GM03348 (cell line): ENCODE measurements around the gene MINDY2.

Experiments used
- DNase-seq: peaks from one replicate; pipeline ENCODE4 v3.0.0; 2012; ENCODE audit warnings: low spot score

The MINDY2 gene

DNA sequence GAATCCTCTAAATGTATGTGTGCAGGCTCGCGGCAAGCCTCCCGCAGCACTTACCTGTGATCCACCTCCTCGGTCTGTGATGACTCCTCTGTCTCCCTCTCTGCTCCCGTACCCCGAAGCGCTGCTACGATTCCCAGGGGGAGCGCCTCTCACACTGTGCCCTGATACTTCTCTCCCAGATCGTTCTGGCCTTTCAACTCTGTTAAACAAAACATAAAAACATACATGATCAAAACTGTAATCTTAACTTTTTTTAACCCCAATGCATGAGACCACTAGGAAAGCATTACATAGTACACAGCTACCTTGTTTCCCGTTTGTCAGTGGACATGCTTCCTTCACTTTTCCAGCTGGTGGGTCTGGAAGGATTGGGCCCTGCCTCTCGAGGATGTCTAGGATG lies 115.8 kb downstream of the MINDY2 start:
- DNase-seq, result no peak

- DNase-seq, result no peak
Observed at GRCh38 chr15:58889363-58889762, 118.3 kb downstream of the MINDY2 start.

DNA sequence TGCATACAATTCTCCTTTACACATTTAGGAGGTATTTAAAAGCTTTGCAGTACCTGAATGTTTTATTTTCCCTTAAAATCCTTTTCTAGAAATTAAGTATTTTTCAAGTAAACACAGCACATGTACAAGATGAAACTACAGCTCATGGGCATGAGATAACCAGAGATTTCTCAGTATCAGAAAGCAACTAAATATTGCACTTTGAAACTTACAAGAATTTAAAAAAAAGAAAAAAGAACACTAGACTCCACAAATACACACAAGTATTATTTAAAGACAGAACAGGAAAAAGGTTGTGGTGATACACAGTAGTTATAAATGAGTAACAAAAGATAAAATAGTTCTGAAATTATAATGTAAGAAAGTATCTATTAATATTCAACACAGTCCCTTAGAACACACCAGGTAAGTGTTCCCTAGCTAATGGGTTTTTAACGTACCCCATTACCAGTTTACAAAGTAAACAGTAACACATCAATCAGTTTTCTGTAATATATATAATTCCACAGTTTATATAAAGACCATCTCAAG lies 127.1 kb downstream of the MINDY2 start:
- DNase-seq, result no peak

- no peak for DNase-seq
Observed at GRCh38 chr15:58900631-58901030, 129.5 kb downstream of the MINDY2 start.

- no peak for DNase-seq
Observed at GRCh38 chr15:58908550-58909309, 137.6 kb downstream of the MINDY2 start.

GRCh38 chr15:58909616-58910015 lies 138.5 kb downstream of the MINDY2 start:
- no peak for DNase-seq

DNA sequence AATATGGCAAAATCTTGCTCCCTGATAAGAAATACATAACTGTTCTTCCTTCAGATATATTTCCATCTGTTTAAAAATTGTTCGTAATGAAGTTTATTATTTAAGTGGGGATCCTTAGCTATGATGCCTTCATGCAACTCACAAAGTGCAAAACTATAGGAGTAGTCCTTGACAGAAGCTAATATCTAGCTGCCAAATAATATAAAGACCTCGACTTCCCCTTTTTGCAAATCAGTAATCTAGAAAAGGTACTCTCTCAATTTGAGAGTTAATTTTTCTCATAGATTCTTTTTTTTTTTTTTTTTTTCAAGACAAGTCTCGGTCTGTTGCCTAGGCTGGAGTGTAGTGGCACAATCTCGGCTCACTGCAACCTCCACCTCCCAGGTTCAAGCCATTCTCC lies 139.4 kb downstream of the MINDY2 start:
- DNase-seq, result no peak
